ENCODE data around the gene APOBEC3F.

DNA sequence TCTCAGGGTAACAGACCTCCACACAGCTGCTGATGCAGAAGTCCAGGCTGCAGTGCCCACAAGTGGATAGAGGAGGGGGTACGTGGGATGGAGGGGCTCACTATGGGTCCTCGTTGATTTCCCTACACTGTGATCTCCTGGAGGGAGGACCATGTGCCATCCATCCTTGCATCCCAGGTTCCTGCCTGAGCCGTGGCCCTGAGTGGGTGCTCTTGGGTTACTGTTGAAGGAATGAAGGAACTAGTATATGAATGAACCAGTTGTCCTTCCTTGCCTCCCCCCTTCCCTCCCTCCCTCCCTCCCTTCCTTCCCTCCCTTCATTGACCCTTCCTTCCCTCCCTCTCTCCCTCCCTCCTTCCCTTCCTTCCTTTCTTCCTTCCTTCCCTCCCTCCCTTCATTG is 43.1 kb upstream of the APOBEC3F start:
- TF ChIP-seq, protein P1, sequence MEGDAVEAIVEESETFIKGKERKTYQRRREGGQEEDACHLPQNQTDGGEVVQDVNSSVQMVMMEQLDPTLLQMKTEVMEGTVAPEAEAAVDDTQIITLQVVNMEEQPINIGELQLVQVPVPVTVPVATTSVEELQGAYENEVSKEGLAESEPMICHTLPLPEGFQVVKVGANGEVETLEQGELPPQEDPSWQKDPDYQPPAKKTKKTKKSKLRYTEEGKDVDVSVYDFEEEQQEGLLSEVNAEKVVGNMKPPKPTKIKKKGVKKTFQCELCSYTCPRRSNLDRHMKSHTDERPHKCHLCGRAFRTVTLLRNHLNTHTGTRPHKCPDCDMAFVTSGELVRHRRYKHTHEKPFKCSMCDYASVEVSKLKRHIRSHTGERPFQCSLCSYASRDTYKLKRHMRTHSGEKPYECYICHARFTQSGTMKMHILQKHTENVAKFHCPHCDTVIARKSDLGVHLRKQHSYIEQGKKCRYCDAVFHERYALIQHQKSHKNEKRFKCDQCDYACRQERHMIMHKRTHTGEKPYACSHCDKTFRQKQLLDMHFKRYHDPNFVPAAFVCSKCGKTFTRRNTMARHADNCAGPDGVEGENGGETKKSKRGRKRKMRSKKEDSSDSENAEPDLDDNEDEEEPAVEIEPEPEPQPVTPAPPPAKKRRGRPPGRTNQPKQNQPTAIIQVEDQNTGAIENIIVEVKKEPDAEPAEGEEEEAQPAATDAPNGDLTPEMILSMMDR (IDR thresholded peaks at IDR 0.05): no peak
- no peak for TF ChIP-seq POLR2A (IDR thresholded peaks at IDR 0.05)
